Fibroblast of gingiva (primary cell): ENCODE data around the gene DEFB124.
"Not testable (repeated sequence)": the region's sequence is repeated elsewhere in the genome, so short reads cannot be mapped to it uniquely, and the experiment has no call there.

Source experiments
- DNase-seq: peaks from one replicate; pipeline ENCODE4 v3.0.0-alpha.2; 2011; ENCODE audit warnings: low read depth

The DEFB124 gene

GRCh38 chr20:31474758-31475427, at the start of gene DEFB124, which contains the start of gene REM1:
Gene DEFB124, minus strand, starts transcription at chr20:31475127. Its CDS starts 2,114 bp downstream, at chr20:31473013.
Gene REM1, plus strand, starts transcription at chr20:31475288. Its CDS starts 1,158 bp downstream, at chr20:31476446.
- DNase-seq = no peak

GRCh38 chr20:31523361-31524283, 48.7 kb upstream of the DEFB124 start:
- DNase-seq = no peak

- no peak for DNase-seq
Measured at GRCh38 chr20:31522731-31523130, 47.8 kb upstream of the DEFB124 start.

GRCh38 chr20:31521267-31521666, 46.3 kb upstream of the DEFB124 start:
- DNase-seq = not testable (repeated sequence)

GRCh38 chr20:31517373-31517772, 42.4 kb upstream of the DEFB124 start:
- DNase-seq = peak; percentile 71

- no peak for DNase-seq
Measured at GRCh38 chr20:31516651-31517050, 41.7 kb upstream of the DEFB124 start.

- DNase-seq = no peak
Measured at GRCh38 chr20:31516166-31516565, 41.2 kb upstream of the DEFB124 start.

- no peak for DNase-seq
Measured at GRCh38 chr20:31515775-31516107, 40.8 kb upstream of the DEFB124 start.

- DNase-seq = no peak
Measured at GRCh38 chr20:31515072-31515774, 40.3 kb upstream of the DEFB124 start.

- DNase-seq = peak; percentile 94
Measured at GRCh38 chr20:31514154-31515071, 39.5 kb upstream of the DEFB124 start, which contains the start of gene HM13. Gene HM13, plus strand, starts transcription at chr20:31514442. Its CDS starts 110 bp downstream, at chr20:31514552.

- DNase-seq = no peak
Measured at GRCh38 chr20:31508517-31509244, 33.8 kb upstream of the DEFB124 start.

GRCh38 chr20:31505903-31506302, 31.0 kb upstream of the DEFB124 start:
- no peak for DNase-seq

GRCh38 chr20:31502884-31503673, 28.2 kb upstream of the DEFB124 start:
- DNase-seq = peak; percentile 63

- no peak for DNase-seq
Measured at GRCh38 chr20:31500527-31500926, 25.6 kb upstream of the DEFB124 start.

GRCh38 chr20:31497838-31498540, 23.1 kb upstream of the DEFB124 start:
- peak; percentile 44 for DNase-seq

- peak; percentile 78 for DNase-seq
Measured at GRCh38 chr20:31496761-31497295, 21.9 kb upstream of the DEFB124 start.

- DNase-seq = peak; percentile 40
Measured at GRCh38 chr20:31494131-31494530, 19.2 kb upstream of the DEFB124 start.

GRCh38 chr20:31490752-31491151, 15.8 kb upstream of the DEFB124 start:
- no peak for DNase-seq

- no peak for DNase-seq
Measured at GRCh38 chr20:31489152-31489551, 14.2 kb upstream of the DEFB124 start.
